HCT116 (cell line): ENCODE measurements around the gene SH2D1B. TPM values are rescaled to one million over a fixed set of nuclear protein-coding genes. Genes with fewer than 3 reads are reported as not detected.

Experiments used
- ATAC-seq: fragments of 200-7000 bp; cut with Tn5 transposase; 2 replicates; pipeline ENCODE4 v1.9.1; 2020; ENCODE audit warnings: mild to moderate bottlenecking, moderate library complexity
- BruUV-seq: library from RNA; stranded (reverse); fragments of 400-500 nt; replicated peaks from 2 replicates; lab custom pipeline; 2021; lab: Mats Ljungman, UMichigan
- CTCF ChIA-PET: fragments of 300-600 bp; sonication (Branson Sonifier 250); formaldehyde crosslinking; loops from one replicate; lab custom pipeline; 2021; ENCODE audit warnings: antibody characterized with exemption; lab: Charles Lee
- POLR2A ChIA-PET: fragments of 300-600, 350-600 bp; sonication (Branson Sonifier 250); formaldehyde crosslinking; loops from one replicate; lab custom pipeline; 2021; ENCODE audit warnings: antibody characterized with exemption; lab: Charles Lee
- RAD21 ChIA-PET, 2 experiments: fragments of 300-600 bp; sonication (Branson Sonifier 250); formaldehyde crosslinking; loops; one replicate each; lab custom pipeline; 2023; ENCODE audit warnings: low total read pairs in 2 of 2; ENCODE audit not compliant: uncharacterized antibody in 2 of 2, unreplicated experiment in 2 of 2, low non-redundant PET in 1 of 2; lab: Charles Lee
- DNase-seq: peaks from one replicate; pipeline ENCODE4 v3.0.0-alpha.2; 2010; ENCODE audit warnings: low read depth, low spot score
- H2AFZ ChIP-seq: fragments of 200-600 bp; shearing (Covaris generic), sonication (generic); 2 replicates; pipeline ENCODE4 v1.6.1; 2017; ENCODE audit warnings: low read depth, mixed run types, mixed read lengths, antibody characterized with exemption, low read length; ENCODE audit not compliant: poor library complexity, severe bottlenecking
- H3K27ac ChIP-seq: 2 replicates; pipeline ENCODE4 v1.5.1; 2012; ENCODE audit warnings: low read depth, low read length
- H3K27me3 ChIP-seq: fragments of 200-600 bp; sonication (generic); 2 replicates; pipeline ENCODE4 v1.6.1; 2016; ENCODE audit warnings: mixed run types, low read length, mixed read lengths; ENCODE audit not compliant: insufficient read depth
- H3K36me3 ChIP-seq, 2 experiments: fragments of 200-500 bp in 1 of 2; fragments of 200-600 bp in 1 of 2; sonication (Bioruptor generic) in 1 of 2; sonication (generic) in 1 of 2; 2 replicates each; pipeline versions ENCODE4 v1.5.1 to v1.6.1; 2014 to 2016; ENCODE audit warnings: low read length in 2 of 2, inconsistent platforms in 1 of 2, mixed read lengths in 1 of 2, mixed run types in 1 of 2; ENCODE audit not compliant: insufficient read depth in 2 of 2, control insufficient read depth in 1 of 2
- H3K4me1 ChIP-seq, 2 experiments: fragments of 200-600 bp in 1 of 2; sonication (generic) in 1 of 2; 2 replicates each; pipeline versions ENCODE4 v1.5.1 to v1.6.1; 2012 to 2017; ENCODE audit warnings: low read length in 2 of 2, inconsistent platforms in 1 of 2, mild to moderate bottlenecking in 1 of 2, mixed read lengths in 1 of 2, mixed run types in 1 of 2, moderate library complexity in 1 of 2; ENCODE audit not compliant: insufficient read depth in 2 of 2, control insufficient read depth in 1 of 2
- H3K4me2 ChIP-seq: fragments of 200-600 bp; sonication (generic); 2 replicates; pipeline ENCODE4 v1.6.1; 2017; ENCODE audit warnings: mixed run types, low read length, mixed read lengths
- H3K4me3 ChIP-seq, 2 experiments: fragments of 200-600 bp in 1 of 2; sonication (generic) in 1 of 2; replicated peaks in 1 of 2; 2 replicates each; pipeline ENCODE4 v1.5.1; 2011 to 2016; ENCODE audit warnings: low read length in 2 of 2, control low read depth in 1 of 2, low read depth in 1 of 2, mild to moderate bottlenecking in 1 of 2, mixed read lengths in 1 of 2, mixed run types in 1 of 2
- H3K79me2 ChIP-seq: fragments of 200-600 bp; sonication (generic); 2 replicates; pipeline ENCODE4 v1.6.1; 2017; ENCODE audit warnings: mild to moderate bottlenecking, mixed run types, low read length, moderate library complexity, mixed read lengths; ENCODE audit not compliant: insufficient read depth
- H3K9ac ChIP-seq: fragments of 200-600 bp; sonication (generic); 2 replicates; pipeline ENCODE4 v1.6.1; 2016; ENCODE audit warnings: low read length, mixed read lengths
- H3K9me2 ChIP-seq: fragments of 200-600 bp; sonication (generic), shearing (Covaris generic); 2 replicates; pipeline ENCODE4 v1.6.1; 2017; ENCODE audit warnings: mixed run types, mild to moderate bottlenecking, moderate library complexity; ENCODE audit not compliant: insufficient read depth
- H3K9me3 ChIP-seq, 2 experiments: fragments of 200-500 bp in 1 of 2; fragments of 200-600 bp in 1 of 2; sonication (Bioruptor generic) in 1 of 2; sonication (generic) in 1 of 2; 2 replicates each; pipeline ENCODE4 v1.6.1; 2014 to 2017; ENCODE audit warnings: low read length in 2 of 2, mixed read lengths in 2 of 2, inconsistent platforms in 1 of 2, low read depth in 1 of 2, mild to moderate bottlenecking in 1 of 2, mixed run types in 1 of 2, moderate library complexity in 1 of 2; ENCODE audit not compliant: control insufficient read depth in 1 of 2, insufficient read depth in 1 of 2
- H4K20me1 ChIP-seq: fragments of 200-600 bp; sonication (generic), shearing (Covaris generic); 2 replicates; pipeline ENCODE4 v1.6.1; 2017; ENCODE audit warnings: mixed run types, mild to moderate bottlenecking, moderate library complexity; ENCODE audit not compliant: insufficient read depth
- CEBPB ChIP-seq: IDR thresholded peaks from 2 replicates; pipeline ENCODE4 v1.6.1; 2012; ENCODE audit warnings: low read depth
- ELF1 ChIP-seq: IDR thresholded peaks from 2 replicates; pipeline ENCODE4 v1.6.1; 2012; ENCODE audit warnings: low read depth, borderline replicate concordance
- FOSL1 ChIP-seq: IDR thresholded peaks from 2 replicates; pipeline ENCODE4 v1.6.1; 2012; ENCODE audit warnings: low read depth
- JUND ChIP-seq: IDR thresholded peaks from 2 replicates; pipeline ENCODE4 v1.6.1; 2012
- POLR2A ChIP-seq: IDR thresholded peaks from 2 replicates; pipeline ENCODE4 v1.7.0; 2011; ENCODE audit warnings: borderline replicate concordance; ENCODE audit not compliant: insufficient read depth, insufficient read length; ENCODE audit errors: extremely low read depth
- RAD21 ChIP-seq: IDR thresholded peaks from 2 replicates; pipeline ENCODE4 v1.6.1; 2012; ENCODE audit warnings: low read depth, mild to moderate bottlenecking
- REST ChIP-seq: IDR thresholded peaks from 2 replicates; pipeline ENCODE4 v1.6.1; 2012; ENCODE audit warnings: low read depth
- SP1 ChIP-seq: IDR thresholded peaks from 2 replicates; pipeline ENCODE4 v1.6.1; 2012; ENCODE audit warnings: low read depth
- TCF7L2 ChIP-seq: IDR thresholded peaks from 2 replicates; pipeline ENCODE4 v1.7.0; 2011; ENCODE audit warnings: borderline replicate concordance, inconsistent platforms; ENCODE audit not compliant: insufficient read depth, insufficient read length; ENCODE audit errors: extremely low read depth
- YY1 ChIP-seq: IDR thresholded peaks from 2 replicates; pipeline ENCODE4 v1.6.1; 2011; ENCODE audit warnings: low read length, low read depth, moderate library complexity, mild to moderate bottlenecking; ENCODE audit not compliant: insufficient replicate concordance; ENCODE audit errors: extremely low read depth
- ZBTB33 ChIP-seq: IDR thresholded peaks from 2 replicates; pipeline ENCODE4 v1.6.1; 2011; ENCODE audit warnings: mild to moderate bottlenecking, low read length, moderate library complexity; ENCODE audit not compliant: insufficient replicate concordance; ENCODE audit errors: extremely low read depth
- intact Hi-C: fragments of 100-400 bp; cut with micrococcal nuclease; formaldehyde crosslinking; loops from 2 replicates; pipeline ENCODE4 v1.10.0; 2022
- total RNA-seq: library from RNA; stranded (reverse); gene quantifications from one replicate; pipeline ENCODE4 v1.2.1, GENCODE V29; 2021; ENCODE audit not compliant: unreplicated experiment

SH2D1B gene
- total RNA-seq, 1 experiment from 2014 or later: 0.12 TPM

- RAD21 ChIA-PET: no interaction called here
- Histone ChIP-seq H3K27ac (no peak overlapping the region), H3K4me1 (no peaks in the 10 kb centered on the region; a peak in 1 of 4 replicates), H3K36me3 (no peaks in the 10 kb centered on the region), H3K9me3 (no peaks in the 10 kb centered on the region), H3K9ac (no peak overlapping the region), H3K27me3 (no peaks in the 10 kb centered on the region), H3K79me2 (no peaks in the 10 kb centered on the region), H2AFZ (no peak overlapping the region), H3K4me2 (no peak overlapping the region), H3K9me2 (no peaks in the 10 kb centered on the region)
- ATAC-seq: no peak
- intact Hi-C loops: loop anchor here (10.0 kb wide), 1 partner anchor 152 kb away; no protein-coding TSS in a partner anchor
- POLR2A ChIA-PET: no interaction called here
- no TSS peak for BruUV-seq
- no peak for DNase-seq
- TF ChIP-seq FOSL1 (no peak), ELF1 (no peak), CEBPB (no peak), POLR2A (no peak)
- TF ChIP-seq, all 23 proteins: peak for 0
- CTCF ChIA-PET: interaction anchor here (1.1 kb wide), 1 partner anchor 340 kb away, joined by 3 read pairs; no protein-coding TSS in a partner anchor
- Histone ChIP-seq H4K20me1 (no peaks in the 10 kb centered on the region), H3K4me3 (no peak overlapping the region)
Observed at GRCh38 chr1:162396201-162396906, 15.6 kb downstream of the SH2D1B start.

GRCh38 chr1:162391790-162392563 lies 20.0 kb downstream of the SH2D1B start:
- Histone ChIP-seq H3K27me3 (no peaks in the 10 kb centered on the region), H3K9me2 (no peaks in the 10 kb centered on the region), H2AFZ (peak overlapping the region; percentile 83), H3K79me2 (no peaks in the 10 kb centered on the region), H3K4me1 (peaks cover 0 to 4% of the 10 kb centered on the region in 2 experiments; a peak in 2 of 4 replicates), H3K9ac (no peak overlapping the region), H3K9me3 (no peaks in the 10 kb centered on the region), H3K4me2 (peak overlapping the region; percentile 26), H3K4me3 (no peak overlapping the region), H4K20me1 (no peaks in the 10 kb centered on the region), H3K36me3 (no peaks in the 10 kb centered on the region), H3K27ac (no peak overlapping the region)
- ChIA-PET CTCF (interaction anchor here (2.1 to 2.8 kb wide), 2 partner anchors 34 to 336 kb away, joined by 8 to 9 read pairs; no protein-coding TSS in a partner anchor), POLR2A (no interaction called here), RAD21 (no interaction called here)
- ATAC-seq (peak; percentile 73), DNase-seq (peak; percentile 42)
- intact Hi-C loops: loop anchor here (2.0 to 10.0 kb wide), 3 partner anchors 35 to 335 kb away; no protein-coding TSS in a partner anchor
- no TSS peak for BruUV-seq
- TF ChIP-seq RAD21: peak; percentile 93
- 0 out of 2 replicates have a peak, but pooled peaks have one; percentile 29 for TF ChIP-seq CEBPB
- TF ChIP-seq TCF7L2: no peak
- TF ChIP-seq SP1: no peak
- TF ChIP-seq YY1: no peak
- no peak for TF ChIP-seq JUND
- TF ChIP-seq ZBTB33: no peak
- TF ChIP-seq REST: no peak
- no peak for TF ChIP-seq POLR2A
